Breast epithelium (tissue), 3 donors: ENCODE results near the gene BRIP1.

Source experiments
- POLR2A ChIP-seq: fragments of 450-650 bp; IDR thresholded peaks from one replicate; pipeline ENCODE4 v1.6.1; 2016; ENCODE audit warnings: antibody characterized with exemption, mild to moderate bottlenecking, moderate library complexity
- TF ChIP-seq, protein P1 (sequence below), 3 donors: fragments of 450-650 bp; IDR thresholded peaks; one replicate each; pipeline ENCODE4 v1.5.1; 2016 to 2017; ENCODE audit warnings: antibody characterized with exemption in 3 of 3, mild to moderate bottlenecking in 3 of 3, moderate library complexity in 3 of 3

- TF ChIP-seq, protein P1, sequence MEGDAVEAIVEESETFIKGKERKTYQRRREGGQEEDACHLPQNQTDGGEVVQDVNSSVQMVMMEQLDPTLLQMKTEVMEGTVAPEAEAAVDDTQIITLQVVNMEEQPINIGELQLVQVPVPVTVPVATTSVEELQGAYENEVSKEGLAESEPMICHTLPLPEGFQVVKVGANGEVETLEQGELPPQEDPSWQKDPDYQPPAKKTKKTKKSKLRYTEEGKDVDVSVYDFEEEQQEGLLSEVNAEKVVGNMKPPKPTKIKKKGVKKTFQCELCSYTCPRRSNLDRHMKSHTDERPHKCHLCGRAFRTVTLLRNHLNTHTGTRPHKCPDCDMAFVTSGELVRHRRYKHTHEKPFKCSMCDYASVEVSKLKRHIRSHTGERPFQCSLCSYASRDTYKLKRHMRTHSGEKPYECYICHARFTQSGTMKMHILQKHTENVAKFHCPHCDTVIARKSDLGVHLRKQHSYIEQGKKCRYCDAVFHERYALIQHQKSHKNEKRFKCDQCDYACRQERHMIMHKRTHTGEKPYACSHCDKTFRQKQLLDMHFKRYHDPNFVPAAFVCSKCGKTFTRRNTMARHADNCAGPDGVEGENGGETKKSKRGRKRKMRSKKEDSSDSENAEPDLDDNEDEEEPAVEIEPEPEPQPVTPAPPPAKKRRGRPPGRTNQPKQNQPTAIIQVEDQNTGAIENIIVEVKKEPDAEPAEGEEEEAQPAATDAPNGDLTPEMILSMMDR (IDR thresholded peaks at IDR 0.05), result no peak
- TF ChIP-seq POLR2A, result no peak
Measured at GRCh38 chr17:61822326-61823285, 40.7 kb downstream of the BRIP1 start.
